GM23338 (cell line): Measurements from ENCODE around the gene WDR20.

Experiments used
- CREB1 ChIP-seq: fragments of 250-450 bp; sonication (Bioruptor Pico); IDR thresholded peaks from 2 replicates; pipeline ENCODE4 v1.5.0; 2020; ENCODE audit warnings: low read depth, mild to moderate bottlenecking, moderate library complexity
- EZH2 ChIP-seq: fragments of 200-600 bp; sonication (generic); IDR thresholded peaks from one replicate; pipeline ENCODE4 v1.8.0; 2017; ENCODE audit warnings: antibody characterized with exemption, mild to moderate bottlenecking, low read depth; ENCODE audit not compliant: unreplicated experiment
- EZH2phosphoT487 ChIP-seq: fragments of 200-600 bp; sonication (generic); IDR thresholded peaks from one replicate; pipeline ENCODE4 v1.8.1; 2018; ENCODE audit warnings: antibody characterized with exemption; ENCODE audit not compliant: unreplicated experiment
- JUNB ChIP-seq: IDR thresholded peaks from one replicate; pipeline ENCODE4 v1.6.1; 2016; ENCODE audit warnings: antibody characterized with exemption; ENCODE audit not compliant: unreplicated experiment
- NANOG ChIP-seq: IDR thresholded peaks from 2 replicates; pipeline ENCODE4 v1.6.1; 2016; ENCODE audit warnings: antibody characterized with exemption, borderline replicate concordance
- POLR2AphosphoS5 ChIP-seq: IDR thresholded peaks from 2 replicates; pipeline ENCODE4 v1.6.1; 2016; ENCODE audit warnings: antibody characterized with exemption, low read depth
- TF ChIP-seq, protein P1 (sequence below), 2 experiments: fragments of 200-600 bp in 1 of 2; sonication (generic) in 1 of 2; conservative IDR thresholded peaks; 2 replicates each; pipeline versions ENCODE4 v1.5.1 to v1.6.1; 2016 to 2017; ENCODE audit warnings: antibody characterized with exemption in 2 of 2, low read depth in 2 of 2, mild to moderate bottlenecking in 2 of 2, moderate library complexity in 1 of 2
- TF ChIP-seq, protein P2 (sequence below): IDR thresholded peaks from one replicate; pipeline ENCODE4 v1.6.1; 2018; ENCODE audit warnings: antibody characterized with exemption; ENCODE audit not compliant: unreplicated experiment

DNA sequence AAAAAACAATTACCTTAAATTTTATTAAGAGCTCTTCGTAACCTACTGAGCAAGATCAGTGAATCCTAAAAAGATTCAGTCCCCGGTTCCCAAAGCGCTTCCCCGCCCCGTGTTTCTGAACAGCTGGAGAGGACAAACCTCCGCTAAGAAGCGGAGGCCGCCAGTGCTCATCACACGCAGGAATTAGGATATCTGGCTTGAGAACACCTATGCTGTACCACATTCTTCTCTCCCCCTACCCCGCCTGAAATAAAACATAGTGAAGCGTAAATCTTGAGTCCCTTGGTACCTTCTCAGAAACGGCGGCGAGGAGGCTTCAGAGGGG is 774 bp upstream of the WDR20 start:
- TF ChIP-seq, protein P1, sequence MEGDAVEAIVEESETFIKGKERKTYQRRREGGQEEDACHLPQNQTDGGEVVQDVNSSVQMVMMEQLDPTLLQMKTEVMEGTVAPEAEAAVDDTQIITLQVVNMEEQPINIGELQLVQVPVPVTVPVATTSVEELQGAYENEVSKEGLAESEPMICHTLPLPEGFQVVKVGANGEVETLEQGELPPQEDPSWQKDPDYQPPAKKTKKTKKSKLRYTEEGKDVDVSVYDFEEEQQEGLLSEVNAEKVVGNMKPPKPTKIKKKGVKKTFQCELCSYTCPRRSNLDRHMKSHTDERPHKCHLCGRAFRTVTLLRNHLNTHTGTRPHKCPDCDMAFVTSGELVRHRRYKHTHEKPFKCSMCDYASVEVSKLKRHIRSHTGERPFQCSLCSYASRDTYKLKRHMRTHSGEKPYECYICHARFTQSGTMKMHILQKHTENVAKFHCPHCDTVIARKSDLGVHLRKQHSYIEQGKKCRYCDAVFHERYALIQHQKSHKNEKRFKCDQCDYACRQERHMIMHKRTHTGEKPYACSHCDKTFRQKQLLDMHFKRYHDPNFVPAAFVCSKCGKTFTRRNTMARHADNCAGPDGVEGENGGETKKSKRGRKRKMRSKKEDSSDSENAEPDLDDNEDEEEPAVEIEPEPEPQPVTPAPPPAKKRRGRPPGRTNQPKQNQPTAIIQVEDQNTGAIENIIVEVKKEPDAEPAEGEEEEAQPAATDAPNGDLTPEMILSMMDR (conservative IDR thresholded peaks at IDR 0.05; ENCODE audit: low read depth in 2 of 2): no peak
- TF ChIP-seq CREB1 (CRISPR knock-in tag) (no peak), POLR2AphosphoS5 (no peak), EZH2 (no peak), JUNB (no peak), EZH2phosphoT487 (no peak), NANOG (no peak)
- TF ChIP-seq, protein P2, sequence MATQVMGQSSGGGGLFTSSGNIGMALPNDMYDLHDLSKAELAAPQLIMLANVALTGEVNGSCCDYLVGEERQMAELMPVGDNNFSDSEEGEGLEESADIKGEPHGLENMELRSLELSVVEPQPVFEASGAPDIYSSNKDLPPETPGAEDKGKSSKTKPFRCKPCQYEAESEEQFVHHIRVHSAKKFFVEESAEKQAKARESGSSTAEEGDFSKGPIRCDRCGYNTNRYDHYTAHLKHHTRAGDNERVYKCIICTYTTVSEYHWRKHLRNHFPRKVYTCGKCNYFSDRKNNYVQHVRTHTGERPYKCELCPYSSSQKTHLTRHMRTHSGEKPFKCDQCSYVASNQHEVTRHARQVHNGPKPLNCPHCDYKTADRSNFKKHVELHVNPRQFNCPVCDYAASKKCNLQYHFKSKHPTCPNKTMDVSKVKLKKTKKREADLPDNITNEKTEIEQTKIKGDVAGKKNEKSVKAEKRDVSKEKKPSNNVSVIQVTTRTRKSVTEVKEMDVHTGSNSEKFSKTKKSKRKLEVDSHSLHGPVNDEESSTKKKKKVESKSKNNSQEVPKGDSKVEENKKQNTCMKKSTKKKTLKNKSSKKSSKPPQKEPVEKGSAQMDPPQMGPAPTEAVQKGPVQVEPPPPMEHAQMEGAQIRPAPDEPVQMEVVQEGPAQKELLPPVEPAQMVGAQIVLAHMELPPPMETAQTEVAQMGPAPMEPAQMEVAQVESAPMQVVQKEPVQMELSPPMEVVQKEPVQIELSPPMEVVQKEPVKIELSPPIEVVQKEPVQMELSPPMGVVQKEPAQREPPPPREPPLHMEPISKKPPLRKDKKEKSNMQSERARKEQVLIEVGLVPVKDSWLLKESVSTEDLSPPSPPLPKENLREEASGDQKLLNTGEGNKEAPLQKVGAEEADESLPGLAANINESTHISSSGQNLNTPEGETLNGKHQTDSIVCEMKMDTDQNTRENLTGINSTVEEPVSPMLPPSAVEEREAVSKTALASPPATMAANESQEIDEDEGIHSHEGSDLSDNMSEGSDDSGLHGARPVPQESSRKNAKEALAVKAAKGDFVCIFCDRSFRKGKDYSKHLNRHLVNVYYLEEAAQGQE: no peak
